ENCODE data around the gene DHX35.

DHX35 gene

GRCh38 chr20:39049684-39050554, 87.8 kb downstream of the DHX35 start:
- in situ Hi-C loops (cut with HindIII; ENCODE audit: low sequenced_read_pairs): no loop called here
- peak overlapping the region; percentile 61 for H3K4me3 ChIP-seq (ENCODE audit: low read depth, low read length)
- TF ChIP-seq, protein P1, sequence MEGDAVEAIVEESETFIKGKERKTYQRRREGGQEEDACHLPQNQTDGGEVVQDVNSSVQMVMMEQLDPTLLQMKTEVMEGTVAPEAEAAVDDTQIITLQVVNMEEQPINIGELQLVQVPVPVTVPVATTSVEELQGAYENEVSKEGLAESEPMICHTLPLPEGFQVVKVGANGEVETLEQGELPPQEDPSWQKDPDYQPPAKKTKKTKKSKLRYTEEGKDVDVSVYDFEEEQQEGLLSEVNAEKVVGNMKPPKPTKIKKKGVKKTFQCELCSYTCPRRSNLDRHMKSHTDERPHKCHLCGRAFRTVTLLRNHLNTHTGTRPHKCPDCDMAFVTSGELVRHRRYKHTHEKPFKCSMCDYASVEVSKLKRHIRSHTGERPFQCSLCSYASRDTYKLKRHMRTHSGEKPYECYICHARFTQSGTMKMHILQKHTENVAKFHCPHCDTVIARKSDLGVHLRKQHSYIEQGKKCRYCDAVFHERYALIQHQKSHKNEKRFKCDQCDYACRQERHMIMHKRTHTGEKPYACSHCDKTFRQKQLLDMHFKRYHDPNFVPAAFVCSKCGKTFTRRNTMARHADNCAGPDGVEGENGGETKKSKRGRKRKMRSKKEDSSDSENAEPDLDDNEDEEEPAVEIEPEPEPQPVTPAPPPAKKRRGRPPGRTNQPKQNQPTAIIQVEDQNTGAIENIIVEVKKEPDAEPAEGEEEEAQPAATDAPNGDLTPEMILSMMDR (IDR thresholded peaks at IDR 0.05; ENCODE audit: low read depth, low read length, missing control alignments): peak; percentile 93
- no peak for DNase-seq (ENCODE audit: low read depth)

DNA sequence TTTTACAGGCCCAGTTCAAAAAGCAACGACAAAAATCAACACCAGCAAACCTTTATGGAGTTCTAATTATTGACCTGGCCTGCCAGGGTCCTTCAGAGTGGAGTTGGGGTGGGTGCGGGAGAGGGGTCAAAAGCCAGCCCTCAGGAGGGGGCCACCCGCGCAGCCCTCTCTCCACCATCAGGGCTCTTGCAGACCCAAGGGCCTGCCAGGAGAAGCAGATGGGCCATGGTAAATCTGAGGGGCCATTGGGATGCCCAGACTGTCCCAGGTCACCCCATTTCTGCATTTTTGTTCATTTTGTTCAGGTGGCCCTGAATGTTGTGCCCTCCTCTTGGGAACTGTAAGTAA, 88.4 kb downstream of the DHX35 start:
- no peak for DNase-seq (ENCODE audit: low read depth)
- in situ Hi-C loops (cut with HindIII; ENCODE audit: low sequenced_read_pairs): no loop called here
- H3K4me3 ChIP-seq (ENCODE audit: low read depth, low read length): peak overlapping the region; percentile 61
- TF ChIP-seq, protein P1 (IDR thresholded peaks at IDR 0.05; ENCODE audit: low read depth, low read length, missing control alignments): no peak

DNA sequence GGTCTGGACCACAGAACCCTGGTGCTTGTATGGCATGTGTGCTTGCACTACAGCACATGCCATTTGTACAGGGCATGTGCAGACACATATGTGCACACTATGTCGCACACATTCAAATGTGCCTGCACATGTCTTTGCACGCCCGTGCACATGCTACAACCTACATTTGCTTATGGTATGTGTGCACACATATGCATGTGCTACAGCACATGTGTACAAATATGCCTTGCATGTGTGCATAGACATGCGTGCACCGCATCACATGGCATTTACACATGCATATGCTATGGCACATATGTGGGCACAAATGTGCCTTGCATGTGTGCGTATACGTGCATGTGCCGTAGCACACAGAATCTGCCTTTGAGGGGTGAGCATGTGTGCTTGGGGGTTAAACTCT, 90.5 kb downstream of the DHX35 start:
- H3K4me3 ChIP-seq (ENCODE audit: low read depth, low read length): no peak overlapping the region
- TF ChIP-seq, protein P1 (IDR thresholded peaks at IDR 0.05; ENCODE audit: low read depth, low read length, missing control alignments): no peak
- in situ Hi-C loops (cut with HindIII; ENCODE audit: low sequenced_read_pairs): no loop called here
- no peak for DNase-seq (ENCODE audit: low read depth)

GRCh38 chr20:39057143-39057542, 95.0 kb downstream of the DHX35 start:
- TF ChIP-seq, protein P1 (IDR thresholded peaks at IDR 0.05; ENCODE audit: low read depth, low read length, missing control alignments): no peak
- in situ Hi-C loops (cut with HindIII; ENCODE audit: low sequenced_read_pairs): no loop called here
- DNase-seq (ENCODE audit: low read depth): no peak
- H3K4me3 ChIP-seq (ENCODE audit: low read depth, low read length): no peak overlapping the region

DNA sequence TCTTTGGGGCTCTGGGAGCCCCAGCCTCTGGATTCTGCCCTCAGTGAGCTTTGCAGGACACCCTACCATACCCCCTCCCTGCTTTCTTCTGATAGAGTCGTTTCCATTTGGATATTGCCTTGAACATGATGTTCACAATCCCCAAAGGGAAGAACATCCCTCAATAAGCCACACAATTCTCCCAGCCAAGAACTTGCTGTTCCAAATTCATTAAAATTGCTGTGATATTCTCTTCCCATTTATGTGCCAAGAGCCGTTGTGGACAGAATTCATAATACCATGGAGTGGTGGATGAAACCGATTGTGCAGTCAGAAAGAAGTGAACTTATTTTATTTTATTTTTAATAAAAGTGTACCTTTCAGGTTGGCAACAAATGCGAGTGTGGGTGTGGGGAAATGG, 95.8 kb downstream of the DHX35 start:
- no peak overlapping the region for H3K4me3 ChIP-seq (ENCODE audit: low read depth, low read length)
- in situ Hi-C loops (cut with HindIII; ENCODE audit: low sequenced_read_pairs): no loop called here
- DNase-seq (ENCODE audit: low read depth): no peak
- TF ChIP-seq, protein P1 (IDR thresholded peaks at IDR 0.05; ENCODE audit: low read depth, low read length, missing control alignments): no peak

- no peak overlapping the region for H3K4me3 ChIP-seq (ENCODE audit: low read depth, low read length)
- in situ Hi-C loops (cut with HindIII; ENCODE audit: low sequenced_read_pairs): no loop called here
- TF ChIP-seq, protein P1 (IDR thresholded peaks at IDR 0.05; ENCODE audit: low read depth, low read length, missing control alignments): no peak
- DNase-seq (ENCODE audit: low read depth): no peak
Measured at GRCh38 chr20:39059036-39059435, 96.9 kb downstream of the DHX35 start.

Measured in astrocyte of the cerebellum (primary cell).